ENCODE results near the gene REELD1. TPM values are rescaled to one million over a fixed set of nuclear protein-coding genes. Genes with fewer than 3 reads are reported as not detected.

Gene REELD1
- total and polyA plus RNA-seq, 2 donors (not counting 3 experiments of a cell fraction or from before 2014, with no cell fraction given) = not detected

GRCh38 chr4:146269228-146269653 is 54.9 kb downstream of the REELD1 start:
- Histone ChIP-seq H3K4me3 (replicated peaks in 1 of 3; ENCODE audit: insufficient read depth in 1 of 3, low read depth in 1 of 3, low read length in 3 of 3) (no peak overlapping the region), H3K27ac (ENCODE audit: insufficient read depth, low read depth, low read length) (no peak overlapping the region), H3K4me1 (ENCODE audit: control insufficient read depth, extremely low read depth, insufficient read depth, low read length) (no peaks in the 10 kb centered on the region), H3K4me2 (ENCODE audit: insufficient read depth, low read length) (no peak overlapping the region), H3K27me3 (ENCODE audit: control insufficient read depth in 2 of 2, insufficient read depth in 2 of 2, low read length in 2 of 2) (no peaks in the 10 kb centered on the region), H2AFZ (ENCODE audit: low read depth, low read length) (no peak overlapping the region), H3K79me2 (ENCODE audit: control insufficient read depth, insufficient read depth, low read length) (no peaks in the 10 kb centered on the region), H3K9me1 (replicated peaks; ENCODE audit: control insufficient read depth, extremely low read depth, insufficient read depth, low read length) (no peaks in the 10 kb centered on the region), H3K9ac (replicated peaks; ENCODE audit: extremely low read depth, insufficient read depth, low read length) (no peak overlapping the region), H3K36me3 (ENCODE audit: control insufficient read depth in 2 of 2, extremely low read depth in 1 of 2, insufficient read depth in 2 of 2, low read length in 2 of 2) (no peaks in the 10 kb centered on the region), H3K9me3 (replicated peaks; ENCODE audit: control insufficient read depth, insufficient read depth, low read length) (no peaks in the 10 kb centered on the region), H4K20me1 (replicated peaks; ENCODE audit: control insufficient read depth, extremely low read depth, insufficient read depth, low read length) (no peaks in the 10 kb centered on the region)
- TF ChIP-seq GATA2 (IDR thresholded peaks at IDR 0.05; ENCODE audit: insufficient read depth, insufficient read length, low read depth, low read length) (no peak), EZH2 (IDR thresholded peaks at IDR 0.05; ENCODE audit: borderline replicate concordance, low read depth, low read length, severe bottlenecking) (no peak), CTCF (IDR thresholded peaks at IDR 0.05; ENCODE audit: extremely low read depth in 1 of 2, insufficient read depth in 1 of 2, low read depth in 1 of 2, low read length in 2 of 2) (no peak), JUN (IDR thresholded peaks at IDR 0.05; ENCODE audit: borderline replicate concordance, insufficient read depth, insufficient read length, low read depth) (no peak), MYC (IDR thresholded peaks at IDR 0.05; ENCODE audit: low read depth, low read length) (no peak), POLR2A (IDR thresholded peaks at IDR 0.05; ENCODE audit: low read depth, low read length) (no peak), MAX (IDR thresholded peaks at IDR 0.05; ENCODE audit: insufficient read depth, insufficient read length) (no peak), FOS (IDR thresholded peaks at IDR 0.05; ENCODE audit: borderline replicate concordance, insufficient read depth, low read length) (no peak), POLR2AphosphoS5 (IDR thresholded peaks at IDR 0.05; ENCODE audit: insufficient read depth, low read depth, low read length) (no peak)
- ChIA-PET CTCF (no interaction called here), POLR2A (no interaction called here)
- no TSS peak for BruUV-seq (replicated peaks)
- no peak for DNase-seq (ENCODE audit: low read depth, low spot score)
- dilution Hi-C loops (cut with MboI; ENCODE audit: extremely low pct_ligation_motif_present, low sequenced_read_pairs) = no loop called here
- no peak for FAIRE-seq
- intact Hi-C loops (cut with micrococcal nuclease) = no loop called here

Data from endothelial cell of umbilical vein (primary cell).